HG02678 (cell line): ENCODE results near the gene NR6A1.

Experiments
- ATAC-seq: cut with Tn5 transposase; IDR thresholded peaks from one replicate; pipeline ENCODE4 v1.9.1; 2021; ENCODE audit warnings: mild to moderate bottlenecking, moderate library complexity; ENCODE audit not compliant: unreplicated experiment

The NR6A1 gene

DNA sequence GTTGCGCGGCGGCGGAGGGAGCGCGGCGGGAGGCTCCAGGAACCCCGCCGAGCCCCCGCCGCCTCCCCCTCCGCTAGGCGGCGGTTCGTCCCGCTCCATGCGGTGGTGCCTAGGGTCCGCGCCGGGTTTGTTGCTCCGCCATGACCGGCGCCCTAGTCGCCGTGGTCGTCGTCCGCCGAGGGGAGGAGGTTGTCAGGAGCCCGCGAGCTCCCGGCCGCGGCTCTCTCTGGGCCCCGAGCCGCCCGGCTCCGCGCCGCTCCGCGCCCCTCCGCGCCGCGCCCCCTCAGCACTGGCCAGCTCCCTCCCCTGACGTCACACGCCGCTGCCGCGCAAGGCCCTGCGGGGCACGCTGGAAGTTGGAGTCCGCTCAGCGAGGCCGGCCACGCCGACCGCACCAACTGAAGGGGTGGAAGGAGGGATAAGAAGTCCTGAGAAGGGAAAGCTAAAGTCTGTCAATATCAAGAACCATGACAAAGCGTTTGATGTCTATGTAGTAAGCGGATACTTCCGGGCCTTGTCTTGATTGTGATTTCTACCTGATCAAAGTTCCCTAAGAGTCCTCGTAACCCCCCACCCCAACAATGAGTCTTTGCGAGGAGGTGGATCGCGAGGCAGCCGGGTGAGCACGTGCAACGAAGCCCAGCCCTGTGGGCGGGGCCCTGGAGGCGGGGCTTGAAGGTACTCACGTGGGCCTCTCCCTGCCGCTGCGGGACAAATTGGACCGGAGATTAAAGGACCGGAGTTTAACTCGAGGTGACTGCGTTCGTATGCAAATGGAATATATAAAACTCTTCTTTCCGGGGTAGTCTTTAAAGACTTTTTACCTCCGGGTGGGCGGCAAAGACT lies at the start of gene NR6A1:
Gene NR6A1 (minus strand): TSS at position 291 of the 846 bp plus-strand sequence.
- peak; percentile 89 for ATAC-seq

DNA sequence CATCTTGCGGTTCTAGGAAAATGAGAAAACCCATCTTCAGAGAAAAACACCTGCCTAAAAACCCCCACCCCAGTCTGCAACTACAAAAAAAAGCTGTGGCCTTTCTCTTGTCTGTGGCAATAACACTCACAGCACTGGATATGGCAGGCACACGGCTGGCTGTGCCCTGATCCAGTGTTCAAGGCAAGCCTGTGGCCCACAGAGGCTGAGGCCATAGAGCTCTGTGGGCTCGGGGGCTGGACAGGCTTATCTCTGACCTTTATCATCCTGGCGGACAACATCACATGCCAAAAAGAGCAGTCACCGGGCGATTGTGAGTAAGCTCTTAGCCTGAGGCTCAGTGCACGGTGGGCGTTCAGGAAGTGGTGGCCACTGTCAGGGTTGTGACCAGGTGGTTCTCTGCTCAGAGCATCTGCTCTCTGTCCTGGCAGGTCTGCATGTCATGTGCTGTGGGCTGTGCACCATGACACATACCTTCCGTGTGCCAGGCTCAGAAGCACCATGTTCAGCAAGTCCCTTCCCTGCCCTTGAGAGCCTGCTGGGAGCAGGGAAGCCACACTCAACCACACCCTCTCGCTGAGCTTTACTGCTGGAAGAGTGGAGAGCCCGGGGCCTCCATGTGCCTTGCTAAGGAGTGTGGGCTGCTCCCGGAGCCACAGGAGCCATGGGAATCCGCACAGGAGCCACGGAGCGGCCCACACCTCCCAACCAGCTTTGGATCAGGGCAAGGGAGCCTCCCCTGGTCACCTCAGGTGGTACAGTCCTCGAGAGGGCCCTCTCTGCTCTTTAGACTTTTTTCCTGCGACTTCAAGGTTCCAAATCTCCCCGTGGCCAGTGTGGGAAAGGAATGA lies 47.5 kb upstream of the NR6A1 start:
- ATAC-seq: no peak

DNA sequence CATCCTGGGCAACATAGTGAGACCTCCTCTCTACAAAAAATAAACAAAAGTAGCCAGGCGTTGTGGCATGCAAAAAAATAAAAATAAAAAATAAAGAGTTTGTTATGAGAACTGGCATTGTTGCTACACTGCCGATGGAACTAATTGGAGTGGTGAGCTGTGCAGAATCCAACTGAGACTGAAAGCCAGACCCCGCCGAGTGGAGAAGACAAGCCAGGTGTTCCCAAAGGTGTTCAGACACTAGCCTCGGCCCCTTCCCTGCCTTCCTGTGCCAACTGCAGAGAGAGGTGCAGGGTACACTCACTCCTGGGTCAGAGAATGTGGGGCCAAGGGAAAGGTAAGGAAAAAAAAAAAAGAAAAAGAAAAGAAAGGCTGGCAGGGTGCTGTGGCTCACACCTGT lies 44.5 kb upstream of the NR6A1 start:
- ATAC-seq: no peak

DNA sequence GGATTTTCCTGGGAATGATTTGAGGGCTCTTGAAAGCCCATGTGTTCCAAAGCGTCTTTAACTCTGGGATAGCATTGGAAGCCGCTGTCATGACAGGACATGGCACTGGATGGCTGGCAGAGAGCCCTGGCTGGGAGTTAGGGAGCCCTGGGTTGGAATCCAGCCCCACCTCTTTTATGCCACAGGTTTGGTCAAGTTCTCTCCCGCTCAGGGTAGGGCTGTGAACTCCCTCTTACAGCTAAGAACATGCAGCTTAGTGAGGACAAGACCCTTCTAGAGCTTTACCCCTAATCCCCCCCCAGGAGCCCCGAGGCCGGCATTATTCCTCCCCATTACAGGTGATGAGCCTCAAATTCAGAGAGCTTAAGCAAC lies 43.0 kb upstream of the NR6A1 start:
- no peak for ATAC-seq

DNA sequence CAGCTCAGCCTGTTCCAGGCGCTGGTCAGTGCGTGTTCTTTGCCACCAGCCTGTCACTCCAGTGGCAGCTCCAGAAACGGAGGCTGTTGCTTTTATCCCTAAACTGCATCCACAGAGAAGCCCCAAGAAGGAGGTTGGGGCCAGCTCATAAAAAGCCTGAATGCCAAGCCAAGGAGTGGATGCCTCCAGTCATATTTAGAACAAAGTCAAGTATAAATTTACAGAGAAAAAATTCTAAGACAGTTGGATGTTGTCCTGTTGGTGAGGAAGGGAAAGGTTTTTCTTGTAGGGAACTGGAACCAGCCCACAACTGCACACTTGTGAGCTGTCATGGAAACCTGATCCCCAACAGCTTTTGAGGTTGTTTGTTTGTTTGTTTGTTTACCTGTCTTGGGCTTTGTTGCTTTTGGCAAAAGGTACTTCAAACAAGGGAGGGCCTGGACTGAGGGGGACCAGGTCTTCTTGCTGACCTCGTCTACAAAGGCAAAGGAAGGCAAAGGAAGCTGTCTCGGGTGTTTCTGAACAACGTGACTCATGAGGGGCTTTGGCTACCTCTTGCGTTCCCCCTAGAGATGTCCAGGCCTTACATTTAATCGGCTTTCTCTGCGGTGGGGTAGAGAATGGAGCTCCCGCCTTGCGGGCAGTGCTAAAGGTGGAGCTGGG lies 42.5 kb upstream of the NR6A1 start:
- ATAC-seq: no peak

DNA sequence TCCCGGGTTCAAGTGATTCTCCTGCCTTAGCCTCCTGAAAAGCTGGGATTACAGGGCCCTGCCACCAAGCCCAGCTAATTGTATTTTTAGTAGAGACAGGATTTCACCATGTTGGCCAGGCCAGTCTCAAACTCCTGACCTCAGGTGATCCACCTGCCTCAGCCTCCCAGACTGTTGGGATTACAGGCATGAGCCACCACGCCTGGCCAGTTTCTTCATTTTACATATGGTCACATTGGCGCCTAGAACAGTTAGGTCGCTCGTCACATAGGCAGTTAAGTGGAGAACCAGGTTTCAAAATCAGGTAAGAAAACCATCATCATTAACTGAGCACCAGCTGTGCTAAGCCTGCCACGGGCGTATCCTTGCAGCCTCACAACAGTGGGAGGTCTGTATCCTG lies 41.9 kb upstream of the NR6A1 start:
- ATAC-seq: no peak

DNA sequence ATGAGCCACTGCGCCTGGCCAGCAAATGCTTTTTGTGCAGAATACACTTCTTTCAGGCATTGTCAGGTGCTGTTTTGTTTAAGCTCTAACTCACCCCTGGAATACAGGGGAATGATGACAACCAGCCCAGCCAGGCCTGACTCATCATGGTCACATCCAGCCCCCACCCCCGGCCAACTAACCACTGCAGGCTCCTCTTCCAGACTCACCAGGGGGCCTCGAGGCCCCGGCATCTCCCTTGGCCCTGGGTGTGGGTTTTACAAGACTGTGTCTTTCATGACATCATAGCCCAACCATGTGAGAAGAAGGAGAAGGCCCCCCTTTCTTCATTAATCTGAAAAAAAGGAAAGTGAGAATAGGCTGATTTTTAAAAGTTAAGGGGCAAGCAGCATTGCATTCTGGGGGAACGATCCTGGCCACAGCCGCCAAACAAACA lies 41.3 kb upstream of the NR6A1 start:
- ATAC-seq: no peak

DNA sequence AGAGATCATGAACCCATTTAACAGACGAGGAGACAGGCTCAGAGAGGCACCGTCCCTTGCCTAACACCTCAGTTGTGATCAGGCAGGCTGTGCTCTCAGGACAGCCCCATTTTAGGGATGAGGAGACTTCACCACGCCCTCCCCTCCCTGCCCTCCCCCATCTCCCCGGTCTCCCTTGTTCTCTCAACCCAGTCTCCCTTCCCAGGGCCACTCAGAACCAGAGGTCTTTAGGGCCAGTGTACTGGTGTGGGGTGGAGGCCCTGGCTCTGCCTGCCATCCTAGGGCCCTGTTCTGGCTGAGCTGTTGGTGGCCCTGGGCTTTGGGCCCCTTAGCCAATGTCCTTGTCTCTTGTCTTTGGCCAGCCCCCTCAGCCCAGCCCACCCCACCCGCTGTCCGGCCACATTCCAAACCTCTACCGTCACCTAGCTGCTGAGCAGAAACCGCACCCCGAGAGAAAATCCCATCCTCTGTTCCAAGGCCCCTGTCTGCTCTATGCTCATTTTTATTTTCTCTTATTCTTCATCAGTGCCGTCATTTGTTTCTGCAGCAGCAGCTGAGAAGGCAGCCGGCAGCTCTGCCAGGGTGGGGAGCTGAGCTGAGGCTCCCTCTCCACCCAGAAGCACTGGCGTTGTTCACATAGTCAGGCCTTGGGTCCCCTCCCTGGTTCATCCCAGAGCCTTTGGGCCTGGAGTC lies 39.7 kb upstream of the NR6A1 start:
- no peak for ATAC-seq

DNA sequence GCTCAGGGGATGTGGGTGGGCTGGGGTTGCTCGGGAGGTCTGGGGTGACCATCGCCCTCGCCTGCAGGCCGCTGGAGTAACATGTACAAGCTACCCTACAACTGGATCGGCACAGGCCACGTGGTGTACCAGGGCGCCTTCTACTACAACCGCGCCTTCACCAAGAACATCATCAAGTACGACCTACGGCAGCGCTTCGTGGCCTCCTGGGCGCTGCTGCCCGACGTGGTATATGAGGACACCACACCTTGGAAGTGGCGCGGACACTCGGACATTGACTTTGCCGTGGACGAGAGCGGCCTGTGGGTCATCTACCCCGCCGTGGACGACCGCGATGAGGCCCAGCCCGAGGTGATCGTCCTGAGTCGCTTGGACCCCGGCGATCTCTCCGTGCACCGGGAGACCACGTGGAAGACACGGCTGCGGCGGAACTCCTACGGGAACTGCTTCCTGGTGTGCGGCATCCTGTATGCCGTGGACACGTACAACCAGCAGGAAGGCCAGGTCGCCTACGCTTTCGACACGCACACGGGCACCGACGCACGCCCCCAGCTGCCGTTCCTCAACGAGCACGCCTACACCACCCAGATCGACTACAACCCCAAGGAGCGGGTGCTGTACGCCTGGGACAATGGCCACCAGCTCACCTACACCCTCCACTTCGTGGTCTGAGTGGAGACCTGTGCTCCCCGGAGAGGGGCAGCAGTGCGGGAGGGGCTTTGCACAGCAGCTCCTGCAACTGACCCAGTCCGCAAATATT lies 38.8 kb upstream of the NR6A1 start:
- no peak for ATAC-seq

DNA sequence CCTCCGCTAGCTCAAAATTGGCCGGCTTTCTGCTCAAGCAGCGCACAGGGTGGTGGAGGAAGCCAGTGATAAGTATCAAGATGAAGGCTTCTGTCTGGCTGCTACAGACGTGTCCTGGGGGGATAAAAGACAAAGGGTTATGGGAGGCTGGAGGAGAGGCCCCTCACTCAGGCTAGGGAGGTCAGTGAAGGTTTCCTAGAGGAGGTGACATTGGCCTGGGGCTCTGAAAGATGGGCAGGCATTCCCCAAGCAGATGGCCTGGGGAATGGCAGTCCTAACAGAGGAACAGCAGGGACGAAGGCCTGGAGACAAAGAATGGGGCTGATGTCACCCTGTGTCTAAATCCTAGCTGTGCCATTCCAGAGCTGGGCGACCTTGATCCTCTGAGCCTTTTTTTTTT lies 38.1 kb upstream of the NR6A1 start:
- ATAC-seq: no peak

DNA sequence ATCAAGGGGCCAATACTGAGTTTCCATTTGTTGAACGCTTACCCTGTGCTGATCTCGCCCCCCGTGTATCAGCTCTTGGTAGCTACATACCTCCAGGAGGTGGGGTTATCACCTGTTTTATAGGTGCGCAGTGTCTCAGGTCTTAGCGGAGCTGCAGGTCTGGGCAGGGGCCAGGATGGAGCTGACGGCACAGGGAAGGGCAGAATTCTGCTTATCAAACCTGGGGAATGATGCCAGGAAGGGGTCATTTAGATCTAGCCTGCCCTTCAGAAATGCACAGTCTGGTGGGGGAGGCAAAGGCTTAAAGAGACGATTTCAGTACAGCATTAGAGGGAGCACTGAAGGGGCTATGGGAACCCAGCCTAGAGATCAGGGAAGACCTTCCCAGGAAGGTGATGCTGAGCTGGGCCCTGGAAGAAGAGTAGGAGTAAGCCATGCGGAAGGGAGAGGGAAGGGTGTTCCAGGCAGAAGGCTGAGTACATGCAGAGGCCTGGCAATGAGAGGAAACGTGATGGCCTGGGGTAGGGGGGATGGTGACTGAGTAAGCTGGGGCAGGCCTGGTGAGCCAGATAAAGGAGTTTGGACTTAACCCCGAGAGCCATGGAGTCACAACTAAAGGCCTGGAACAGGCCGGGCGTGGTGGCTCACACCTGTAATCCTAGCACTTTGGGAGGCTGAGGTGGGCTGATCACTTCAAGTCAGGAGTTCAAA lies 37.3 kb upstream of the NR6A1 start:
- no peak for ATAC-seq

DNA sequence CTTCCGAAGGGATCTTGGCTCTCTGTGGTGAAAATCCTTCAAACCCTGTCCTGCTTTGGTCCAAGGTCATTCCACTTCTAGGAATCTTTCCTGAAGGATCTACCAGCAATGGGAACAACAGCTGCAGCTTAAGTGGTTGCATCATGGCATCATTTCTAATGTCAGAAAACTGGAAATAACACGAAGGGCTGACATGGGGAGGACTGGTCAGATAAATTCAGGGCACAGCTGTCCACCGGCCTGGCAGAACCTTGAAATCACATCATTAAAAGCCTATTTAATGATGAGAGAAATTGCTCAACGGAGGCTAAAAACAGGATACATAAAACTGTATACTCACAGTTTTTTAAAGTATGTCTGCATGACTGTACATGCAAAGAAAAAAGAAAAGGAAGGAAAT lies 34.1 kb upstream of the NR6A1 start:
- no peak for ATAC-seq

DNA sequence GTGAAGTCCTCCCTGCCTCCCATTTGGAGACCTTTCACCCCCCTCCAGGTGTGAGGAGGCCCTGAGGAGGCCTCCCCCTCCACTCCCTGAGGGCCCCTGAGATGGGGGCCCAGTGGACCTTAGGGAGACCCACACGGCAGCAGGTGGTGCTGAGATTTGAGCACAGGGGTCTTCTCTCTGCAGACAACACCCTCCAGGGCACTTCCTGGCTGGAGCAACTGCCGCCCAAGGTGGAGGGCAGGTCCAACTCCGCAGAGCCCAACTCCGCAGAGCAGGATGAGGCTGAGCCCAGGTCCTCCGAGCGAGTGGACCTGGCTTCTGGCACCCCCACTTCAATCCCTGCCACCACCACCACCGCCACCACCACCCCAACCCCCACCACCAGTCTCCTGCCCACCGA lies 32.8 kb upstream of the NR6A1 start:
- no peak for ATAC-seq

DNA sequence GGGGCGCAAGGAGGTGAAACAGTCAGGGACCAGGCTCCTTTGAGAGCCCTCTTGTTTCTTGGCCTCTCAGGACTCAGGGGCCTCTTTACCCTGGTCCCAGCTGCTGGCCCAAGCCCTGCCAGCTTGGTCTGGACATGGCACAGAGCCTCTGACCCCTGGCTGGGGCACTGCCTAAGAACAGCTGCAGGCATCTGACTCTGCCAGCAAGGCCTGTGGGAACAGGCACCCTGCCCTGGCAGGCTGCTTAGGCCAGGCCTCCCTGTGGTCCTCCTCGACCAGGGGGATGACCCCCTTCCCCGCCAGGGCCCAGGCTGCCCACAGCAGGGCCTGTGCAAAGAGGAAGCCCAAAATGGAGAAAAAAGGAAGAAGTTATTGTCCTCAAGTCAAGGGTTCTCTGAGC lies 31.3 kb upstream of the NR6A1 start:
- ATAC-seq: no peak

DNA sequence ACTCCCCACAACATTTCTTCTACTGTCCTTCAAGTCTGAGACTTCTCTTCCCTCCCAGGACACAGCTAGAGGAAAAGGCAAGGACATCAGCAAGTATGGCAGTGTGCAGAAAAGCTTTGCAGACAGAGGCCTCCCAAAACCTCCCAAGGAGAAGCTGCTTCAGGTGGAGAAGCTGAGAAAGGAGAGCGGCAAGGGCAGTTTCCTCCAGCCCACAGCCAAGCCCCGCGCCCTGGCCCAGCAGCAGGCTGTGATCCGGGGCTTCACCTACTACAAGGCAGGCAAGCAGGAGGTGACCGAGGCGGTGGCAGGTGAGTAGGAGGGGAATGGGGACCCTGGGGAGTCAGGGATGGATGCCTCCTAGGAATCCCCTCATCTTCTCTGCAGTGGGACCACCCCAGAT lies 30.2 kb upstream of the NR6A1 start:
- ATAC-seq: no peak

DNA sequence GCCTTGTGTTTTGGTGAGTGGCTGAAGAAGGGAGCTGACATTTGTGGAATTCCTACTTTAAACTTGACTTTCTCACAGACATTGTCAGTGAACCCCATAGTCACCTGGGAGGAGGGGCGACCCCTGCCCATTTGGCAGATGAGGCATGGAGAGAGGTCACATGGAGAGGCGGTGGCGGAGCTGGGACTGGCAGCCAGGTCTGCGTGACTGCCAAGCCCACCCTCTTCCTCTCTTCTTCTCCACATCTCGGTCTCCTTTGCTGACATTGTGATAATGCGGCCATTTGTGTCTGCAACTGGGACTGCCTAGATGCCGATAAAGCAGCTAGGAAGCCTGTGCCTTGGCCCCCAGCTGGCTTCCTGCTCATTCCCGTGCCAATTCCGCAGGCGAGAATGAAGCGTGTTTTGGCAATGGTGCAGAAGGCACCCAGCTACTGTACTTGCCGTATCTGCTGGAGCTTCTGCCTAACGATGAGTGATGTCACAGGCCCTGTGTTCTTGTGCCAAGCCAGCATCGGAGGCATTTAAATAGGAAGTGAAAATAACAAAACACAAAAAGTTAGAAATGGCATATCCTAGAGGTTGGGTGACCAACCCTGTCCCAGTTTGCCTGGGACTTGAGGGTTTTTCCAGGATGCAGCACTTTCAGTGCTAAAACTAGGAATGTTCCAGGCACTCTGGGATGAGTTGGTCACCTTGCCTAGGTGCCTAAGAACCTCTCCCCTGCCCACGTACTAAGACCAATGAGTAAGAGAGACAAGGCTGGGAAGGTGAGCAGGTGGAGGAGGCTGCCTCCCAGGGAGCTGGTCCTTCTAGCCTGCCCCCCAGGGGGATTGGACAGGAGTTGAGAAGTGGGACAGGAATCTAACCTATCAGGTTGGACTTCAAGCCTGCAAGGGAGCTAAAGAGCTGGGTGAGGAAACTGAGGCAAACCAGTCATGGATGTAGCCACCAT lies 29.5 kb upstream of the NR6A1 start:
- no peak for ATAC-seq

DNA sequence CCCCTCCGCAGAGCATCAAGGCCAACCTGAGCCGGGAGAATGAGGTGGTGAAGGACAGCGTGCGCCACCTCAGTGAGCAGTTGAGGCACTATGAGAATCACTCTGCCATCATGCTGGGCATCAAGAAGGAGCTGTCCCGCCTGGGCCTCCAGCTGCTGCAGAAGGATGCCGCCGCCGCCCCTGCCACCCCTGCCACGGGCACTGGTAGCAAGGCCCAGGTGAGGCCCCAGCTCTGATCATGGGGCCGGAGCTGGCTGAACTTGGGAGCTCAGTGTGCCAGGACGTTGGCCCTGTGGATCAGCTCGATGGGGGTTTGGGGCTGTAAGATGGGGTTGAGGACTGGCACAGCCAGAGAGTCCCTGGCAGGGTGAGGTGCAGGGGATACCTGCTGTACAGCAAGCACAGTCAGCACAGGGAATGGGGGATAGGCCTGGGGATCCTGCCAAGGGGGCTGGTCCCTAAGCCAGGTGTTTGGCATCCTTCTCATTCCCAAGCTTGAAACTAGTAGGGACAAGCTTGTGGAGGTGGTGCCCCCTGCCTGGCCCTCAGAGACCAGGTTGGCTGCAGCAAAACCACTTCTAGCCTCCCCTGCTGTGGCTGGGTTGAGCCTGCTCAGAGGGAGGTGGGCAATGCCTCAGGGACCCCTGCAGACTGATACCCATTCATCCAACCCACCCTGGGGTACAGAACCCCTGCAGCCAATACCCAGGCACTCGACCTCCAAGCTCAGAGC lies 28.3 kb upstream of the NR6A1 start:
- ATAC-seq: no peak
